Liver (tissue), 9 donors: ENCODE data around the gene INPP5A. TPM values are rescaled to one million over a fixed set of nuclear protein-coding genes. Genes with fewer than 3 reads are reported as not detected.

Source experiments
- DNase-seq: peaks from one replicate; pipeline ENCODE4 v3.0.0-alpha.2; 2017; ENCODE audit warnings: low spot score
- H3K27ac ChIP-seq, 2 donors: one replicate each; pipeline ENCODE4 v1.7.0; 2013; ENCODE audit warnings: inconsistent platforms in 2 of 2, low read length in 2 of 2, control low read depth in 1 of 2, low read depth in 1 of 2, mild to moderate bottlenecking in 1 of 2
- H3K27me3 ChIP-seq, 4 donors: one replicate each; pipeline versions ENCODE4 v1.6.1 to v1.7.0; 2013; ENCODE audit warnings: low read length in 3 of 4, inconsistent platforms in 1 of 4, mild to moderate bottlenecking in 1 of 4, moderate library complexity in 1 of 4; ENCODE audit not compliant: control insufficient read depth in 4 of 4, insufficient read depth in 4 of 4
- H3K36me3 ChIP-seq, 4 donors: one replicate each; pipeline versions ENCODE4 v1.6.1 to v1.7.0; 2013; ENCODE audit warnings: low read length in 3 of 4, mild to moderate bottlenecking in 3 of 4, low read depth in 1 of 4, moderate library complexity in 1 of 4; ENCODE audit not compliant: control insufficient read depth in 4 of 4, insufficient read depth in 3 of 4
- H3K4me1 ChIP-seq, 4 donors: one replicate each; pipeline versions ENCODE4 v1.6.1 to v1.7.0; 2013; ENCODE audit warnings: low read length in 3 of 4, mild to moderate bottlenecking in 3 of 4, moderate library complexity in 1 of 4; ENCODE audit not compliant: control insufficient read depth in 4 of 4, insufficient read depth in 4 of 4
- H3K4me3 ChIP-seq, 3 donors: one replicate each; pipeline versions ENCODE4 v1.6.1 to v1.7.0; 2013; ENCODE audit warnings: low read length in 3 of 3, control low read depth in 1 of 3, low read depth in 1 of 3, mild to moderate bottlenecking in 1 of 3
- H3K9ac ChIP-seq, 2 donors: one replicate each; pipeline ENCODE4 v1.7.0; 2013; ENCODE audit warnings: low read length in 2 of 2, mild to moderate bottlenecking in 2 of 2, moderate library complexity in 2 of 2, control low read depth in 1 of 2, low read depth in 1 of 2
- H3K9me3 ChIP-seq, 4 donors: one replicate each; pipeline versions ENCODE4 v1.6.1 to v1.7.0; 2013; ENCODE audit warnings: low read length in 3 of 4; ENCODE audit not compliant: control insufficient read depth in 4 of 4
- EGR1 ChIP-seq, 2 donors: IDR thresholded peaks; 2 replicates each; pipeline ENCODE4 v1.6.1; 2016 to 2018; ENCODE audit warnings: antibody characterized with exemption in 2 of 2, low read depth in 2 of 2
- FOXA1 ChIP-seq: IDR thresholded peaks from 2 replicates; pipeline ENCODE4 v1.6.1; 2016; ENCODE audit warnings: antibody characterized with exemption
- GABPA ChIP-seq, 2 donors: IDR thresholded peaks in 1 of 2; conservative IDR thresholded peaks in 1 of 2; 2 replicates each; pipeline ENCODE4 v1.6.1; 2016; ENCODE audit warnings: antibody characterized with exemption in 2 of 2, mild to moderate bottlenecking in 1 of 2, moderate library complexity in 1 of 2
- HNF4A ChIP-seq, 2 donors: conservative IDR thresholded peaks; 2 replicates each; pipeline ENCODE4 v1.6.1; 2016; ENCODE audit warnings: antibody characterized with exemption in 2 of 2, mild to moderate bottlenecking in 2 of 2
- HNF4G ChIP-seq: IDR thresholded peaks from 2 replicates; pipeline ENCODE4 v1.6.1; 2016; ENCODE audit warnings: antibody characterized with exemption
- JUND ChIP-seq, 2 donors: IDR thresholded peaks; 2 replicates each; pipeline ENCODE4 v1.6.1; 2016; ENCODE audit warnings: antibody characterized with exemption in 2 of 2
- NR2F2 ChIP-seq: IDR thresholded peaks from 2 replicates; pipeline ENCODE4 v1.6.1; 2016; ENCODE audit warnings: antibody characterized with exemption
- RAD21 ChIP-seq, 2 donors: IDR thresholded peaks; 2 replicates each; pipeline ENCODE4 v1.6.1; 2016; ENCODE audit warnings: antibody characterized with exemption in 2 of 2, mild to moderate bottlenecking in 2 of 2
- RXRA ChIP-seq, 2 donors: IDR thresholded peaks; 2 replicates each; pipeline ENCODE4 v1.6.1; 2017 to 2018; ENCODE audit warnings: antibody characterized with exemption in 2 of 2, mild to moderate bottlenecking in 1 of 2
- SP1 ChIP-seq: IDR thresholded peaks from 2 replicates; pipeline ENCODE4 v1.6.1; 2018; ENCODE audit warnings: antibody characterized with exemption, mild to moderate bottlenecking
- TAF1 ChIP-seq: conservative IDR thresholded peaks from 2 replicates; pipeline ENCODE4 v1.6.1; 2016; ENCODE audit warnings: antibody characterized with exemption, mild to moderate bottlenecking
- YY1 ChIP-seq: IDR thresholded peaks from 2 replicates; pipeline ENCODE4 v1.6.1; 2016; ENCODE audit warnings: antibody characterized with exemption, mild to moderate bottlenecking
- WGBS: extraction: QIAGEN DNeasy Blood & Tissue Kit; methylation state at CpG from one replicate; pipeline ENCODE4 v1.1.7; 2013; 5-methylcytosine and 5-hydroxymethylcytosine counted together
- polyA plus RNA-seq, 2 donors: library from polyadenylated mRNA; stranded (reverse) in 1 of 2; unstranded in 1 of 2; fragments of 200-250 nt in 1 of 2; fragments of >200 nt in 1 of 2; fragmentation: Nextera tagmentation in 1 of 2; extraction: Ambion mirVana in 1 of 2; gene quantifications; one replicate each; pipeline versions ENCODE4 v1.2.1 to v1.2.3, GENCODE V29; 2013 to 2015
- total RNA-seq, 2 donors: library from RNA; depleted of rRNA; stranded (reverse); fragments of >200 nt; gene quantifications; one replicate each; pipeline ENCODE4 v1.2.3, GENCODE V29; 2014
- TF ChIP-seq, protein P1 (sequence below): IDR thresholded peaks from 2 replicates; pipeline ENCODE4 v1.6.1; 2016; ENCODE audit warnings: antibody characterized with exemption, mild to moderate bottlenecking
- TF ChIP-seq, protein P2 (sequence below): IDR thresholded peaks from 2 replicates; pipeline ENCODE4 v1.6.1; 2016; ENCODE audit warnings: antibody characterized with exemption
- TF ChIP-seq, protein P3 (sequence below): fragments of 150-350 bp; IDR thresholded peaks from 2 replicates; pipeline ENCODE4 v1.5.1; 2017; ENCODE audit warnings: improper control_type of control experiment, low read depth, low read length; ENCODE audit not compliant: missing input control
- TF ChIP-seq, protein P4 (sequence below): IDR thresholded peaks from 2 replicates; pipeline ENCODE4 v1.6.1; 2016; ENCODE audit warnings: antibody characterized with exemption
- TF ChIP-seq, protein P5 (sequence below): IDR thresholded peaks from 2 replicates; pipeline ENCODE4 v1.6.1; 2016; ENCODE audit warnings: antibody characterized with exemption
- donor health status: healthy.
- donor health status: healthy.
- donor health status: healthy.
- donor health status: healthy.
- donor health status: healthy.

Gene INPP5A
- total and polyA plus RNA-seq, 4 donors: 4.3 to 26.5 (median 10.9) TPM

DNA sequence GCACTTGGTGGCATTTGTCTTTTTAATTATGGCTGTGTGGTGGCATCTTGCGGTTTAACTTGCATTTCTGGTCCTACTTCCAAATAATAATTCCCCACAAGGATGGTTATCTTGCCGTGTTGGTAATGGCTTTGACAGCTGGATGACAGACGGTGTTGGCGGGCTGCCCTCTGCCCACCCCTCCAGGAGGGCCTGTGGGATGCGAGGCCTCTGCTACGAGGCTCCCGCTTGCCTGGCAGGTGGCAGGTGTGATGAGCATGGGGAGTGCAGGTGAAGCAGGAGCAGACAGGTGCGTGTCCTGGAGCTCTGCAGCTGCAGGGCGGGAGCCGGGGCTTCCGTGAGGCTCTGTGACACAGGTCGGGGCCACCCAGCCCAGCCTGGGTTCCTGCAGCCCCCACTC, 11.8 kb downstream of the INPP5A start:
- H3K4me3 ChIP-seq: no peak overlapping the region
- H3K36me3 ChIP-seq: no peaks in the 10 kb centered on the region
- H3K9ac ChIP-seq: no peak overlapping the region
- H3K4me1 ChIP-seq: peaks cover 0 to 23% (median 16%) of the 10 kb centered on the region in 4 donors
- H3K27me3 ChIP-seq: no peaks in the 10 kb centered on the region
- no peaks in the 10 kb centered on the region for H3K9me3 ChIP-seq
- WGBS: 87% methylated on average over 12 of the region's 12 CpGs
- TF ChIP-seq SP1 (no peak), RXRA (IDR thresholded peaks at IDR 0.05) (no peak), EGR1 (IDR thresholded peaks at IDR 0.05; ENCODE audit: low read depth in 2 of 2) (no peak), TAF1 (no peak), FOXA1 (no peak), YY1 (no peak), JUND (IDR thresholded peaks at IDR 0.05) (no peak), HNF4A (conservative IDR thresholded peaks at IDR 0.05) (no peak), NR2F2 (no peak)
- TF ChIP-seq, protein P1, sequence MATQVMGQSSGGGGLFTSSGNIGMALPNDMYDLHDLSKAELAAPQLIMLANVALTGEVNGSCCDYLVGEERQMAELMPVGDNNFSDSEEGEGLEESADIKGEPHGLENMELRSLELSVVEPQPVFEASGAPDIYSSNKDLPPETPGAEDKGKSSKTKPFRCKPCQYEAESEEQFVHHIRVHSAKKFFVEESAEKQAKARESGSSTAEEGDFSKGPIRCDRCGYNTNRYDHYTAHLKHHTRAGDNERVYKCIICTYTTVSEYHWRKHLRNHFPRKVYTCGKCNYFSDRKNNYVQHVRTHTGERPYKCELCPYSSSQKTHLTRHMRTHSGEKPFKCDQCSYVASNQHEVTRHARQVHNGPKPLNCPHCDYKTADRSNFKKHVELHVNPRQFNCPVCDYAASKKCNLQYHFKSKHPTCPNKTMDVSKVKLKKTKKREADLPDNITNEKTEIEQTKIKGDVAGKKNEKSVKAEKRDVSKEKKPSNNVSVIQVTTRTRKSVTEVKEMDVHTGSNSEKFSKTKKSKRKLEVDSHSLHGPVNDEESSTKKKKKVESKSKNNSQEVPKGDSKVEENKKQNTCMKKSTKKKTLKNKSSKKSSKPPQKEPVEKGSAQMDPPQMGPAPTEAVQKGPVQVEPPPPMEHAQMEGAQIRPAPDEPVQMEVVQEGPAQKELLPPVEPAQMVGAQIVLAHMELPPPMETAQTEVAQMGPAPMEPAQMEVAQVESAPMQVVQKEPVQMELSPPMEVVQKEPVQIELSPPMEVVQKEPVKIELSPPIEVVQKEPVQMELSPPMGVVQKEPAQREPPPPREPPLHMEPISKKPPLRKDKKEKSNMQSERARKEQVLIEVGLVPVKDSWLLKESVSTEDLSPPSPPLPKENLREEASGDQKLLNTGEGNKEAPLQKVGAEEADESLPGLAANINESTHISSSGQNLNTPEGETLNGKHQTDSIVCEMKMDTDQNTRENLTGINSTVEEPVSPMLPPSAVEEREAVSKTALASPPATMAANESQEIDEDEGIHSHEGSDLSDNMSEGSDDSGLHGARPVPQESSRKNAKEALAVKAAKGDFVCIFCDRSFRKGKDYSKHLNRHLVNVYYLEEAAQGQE: no peak
- TF ChIP-seq, protein P2, sequence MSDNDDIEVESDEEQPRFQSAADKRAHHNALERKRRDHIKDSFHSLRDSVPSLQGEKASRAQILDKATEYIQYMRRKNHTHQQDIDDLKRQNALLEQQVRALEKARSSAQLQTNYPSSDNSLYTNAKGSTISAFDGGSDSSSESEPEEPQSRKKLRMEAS: no peak
- DNase-seq: no peak
- no peak overlapping the region for H3K27ac ChIP-seq

DNA sequence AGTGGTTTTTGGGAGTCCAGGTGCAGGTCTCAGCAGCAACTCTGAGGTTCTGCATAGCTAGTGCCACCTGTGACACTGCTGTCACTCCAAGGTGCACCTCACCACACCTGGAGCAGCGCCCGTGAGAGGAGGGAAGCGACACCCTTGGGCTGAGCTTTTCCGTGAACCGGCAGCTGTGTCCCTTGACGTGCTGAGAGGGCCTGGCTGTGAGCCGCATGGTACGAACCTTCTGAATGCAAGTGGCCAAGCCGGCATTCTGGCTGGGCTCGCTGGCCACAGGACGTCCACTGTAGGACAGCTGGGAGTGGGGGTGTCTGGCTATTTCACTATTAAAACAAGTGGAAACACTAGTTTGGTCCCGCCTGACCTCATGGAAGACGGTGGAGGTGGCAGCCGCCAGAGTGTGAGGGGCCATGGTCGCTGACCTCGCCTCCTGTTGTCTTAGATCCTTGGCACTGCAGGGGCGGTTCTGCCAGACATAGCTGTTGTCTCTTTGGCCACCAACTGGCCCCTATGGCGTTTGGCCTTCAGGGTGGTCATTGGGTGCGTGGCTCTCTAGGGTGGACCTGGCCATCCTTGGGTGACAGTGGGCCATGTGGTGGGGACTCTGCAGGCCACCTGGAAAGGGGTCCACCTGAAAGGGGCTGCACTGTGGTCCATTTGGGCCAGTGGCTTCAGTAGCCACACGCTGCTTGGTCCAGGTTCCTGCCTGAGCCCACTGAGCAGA, 12.9 kb downstream of the INPP5A start:
- Histone ChIP-seq H3K9me3 (no peaks in the 10 kb centered on the region), H3K27me3 (no peaks in the 10 kb centered on the region), H3K36me3 (no peaks in the 10 kb centered on the region), H3K9ac (no peak overlapping the region), H3K4me3 (no peak overlapping the region), H3K4me1 (peaks cover 0 to 26% (median 17%) of the 10 kb centered on the region in 4 donors), H3K27ac (no peak overlapping the region)
- 93% methylated on average over 20 of the region's 20 CpGs for WGBS
- DNase-seq: no peak
- TF ChIP-seq RAD21 (IDR thresholded peaks at IDR 0.05) (no peak), FOXA1 (no peak), JUND (IDR thresholded peaks at IDR 0.05) (no peak), HNF4G (no peak), HNF4A (conservative IDR thresholded peaks at IDR 0.05) (no peak), EGR1 (IDR thresholded peaks at IDR 0.05; ENCODE audit: low read depth in 2 of 2) (no peak), TAF1 (no peak), YY1 (no peak), NR2F2 (no peak), GABPA (IDR thresholded peaks at IDR 0.05 in 1 of 2, conservative IDR thresholded peaks at IDR 0.05 in 1 of 2) (no peak), SP1 (no peak)
- TF ChIP-seq, protein P3, sequence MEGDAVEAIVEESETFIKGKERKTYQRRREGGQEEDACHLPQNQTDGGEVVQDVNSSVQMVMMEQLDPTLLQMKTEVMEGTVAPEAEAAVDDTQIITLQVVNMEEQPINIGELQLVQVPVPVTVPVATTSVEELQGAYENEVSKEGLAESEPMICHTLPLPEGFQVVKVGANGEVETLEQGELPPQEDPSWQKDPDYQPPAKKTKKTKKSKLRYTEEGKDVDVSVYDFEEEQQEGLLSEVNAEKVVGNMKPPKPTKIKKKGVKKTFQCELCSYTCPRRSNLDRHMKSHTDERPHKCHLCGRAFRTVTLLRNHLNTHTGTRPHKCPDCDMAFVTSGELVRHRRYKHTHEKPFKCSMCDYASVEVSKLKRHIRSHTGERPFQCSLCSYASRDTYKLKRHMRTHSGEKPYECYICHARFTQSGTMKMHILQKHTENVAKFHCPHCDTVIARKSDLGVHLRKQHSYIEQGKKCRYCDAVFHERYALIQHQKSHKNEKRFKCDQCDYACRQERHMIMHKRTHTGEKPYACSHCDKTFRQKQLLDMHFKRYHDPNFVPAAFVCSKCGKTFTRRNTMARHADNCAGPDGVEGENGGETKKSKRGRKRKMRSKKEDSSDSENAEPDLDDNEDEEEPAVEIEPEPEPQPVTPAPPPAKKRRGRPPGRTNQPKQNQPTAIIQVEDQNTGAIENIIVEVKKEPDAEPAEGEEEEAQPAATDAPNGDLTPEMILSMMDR: no peak
- TF ChIP-seq, protein P1: no peak
- TF ChIP-seq, protein P4, sequence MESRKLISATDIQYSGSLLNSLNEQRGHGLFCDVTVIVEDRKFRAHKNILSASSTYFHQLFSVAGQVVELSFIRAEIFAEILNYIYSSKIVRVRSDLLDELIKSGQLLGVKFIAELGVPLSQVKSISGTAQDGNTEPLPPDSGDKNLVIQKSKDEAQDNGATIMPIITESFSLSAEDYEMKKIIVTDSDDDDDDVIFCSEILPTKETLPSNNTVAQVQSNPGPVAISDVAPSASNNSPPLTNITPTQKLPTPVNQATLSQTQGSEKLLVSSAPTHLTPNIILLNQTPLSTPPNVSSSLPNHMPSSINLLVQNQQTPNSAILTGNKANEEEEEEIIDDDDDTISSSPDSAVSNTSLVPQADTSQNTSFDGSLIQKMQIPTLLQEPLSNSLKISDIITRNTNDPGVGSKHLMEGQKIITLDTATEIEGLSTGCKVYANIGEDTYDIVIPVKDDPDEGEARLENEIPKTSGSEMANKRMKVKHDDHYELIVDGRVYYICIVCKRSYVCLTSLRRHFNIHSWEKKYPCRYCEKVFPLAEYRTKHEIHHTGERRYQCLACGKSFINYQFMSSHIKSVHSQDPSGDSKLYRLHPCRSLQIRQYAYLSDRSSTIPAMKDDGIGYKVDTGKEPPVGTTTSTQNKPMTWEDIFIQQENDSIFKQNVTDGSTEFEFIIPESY: no peak
- TF ChIP-seq, protein P2: no peak
- TF ChIP-seq, protein P5, sequence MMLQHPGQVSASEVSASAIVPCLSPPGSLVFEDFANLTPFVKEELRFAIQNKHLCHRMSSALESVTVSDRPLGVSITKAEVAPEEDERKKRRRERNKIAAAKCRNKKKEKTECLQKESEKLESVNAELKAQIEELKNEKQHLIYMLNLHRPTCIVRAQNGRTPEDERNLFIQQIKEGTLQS: no peak
